CD4-positive, alpha-beta T cell treated with Interleukin-17A for 1 hour (primary cell): ENCODE data around the gene TBC1D28.
"Not testable (repeated sequence)": the region's sequence is repeated elsewhere in the genome, so short reads cannot be mapped to it uniquely, and the experiment has no call there.

Experiments
- DNase-seq: peaks from one replicate; pipeline ENCODE4 v3.0.0-alpha.2; 2020

The TBC1D28 gene

DNA sequence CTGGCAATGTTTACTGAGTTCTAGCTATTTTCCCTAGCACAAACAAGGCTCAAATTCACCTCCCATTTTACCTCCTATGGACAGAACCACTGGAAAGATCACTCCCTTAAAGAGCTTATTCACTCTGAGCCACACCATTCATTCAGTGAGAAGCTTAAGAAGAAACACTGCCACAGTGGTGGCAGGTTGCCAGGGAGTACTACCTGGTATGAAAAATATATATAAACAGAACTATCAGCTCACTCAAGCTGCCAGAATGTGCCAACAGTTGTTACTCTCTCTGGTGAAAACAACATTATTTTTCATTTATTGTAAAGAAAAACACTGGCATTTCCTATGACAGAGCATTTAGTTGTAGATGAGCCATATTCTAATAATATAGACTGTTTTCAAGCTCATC, 31.2 kb downstream of the TBC1D28 start:
- not testable (repeated sequence) for DNase-seq

DNA sequence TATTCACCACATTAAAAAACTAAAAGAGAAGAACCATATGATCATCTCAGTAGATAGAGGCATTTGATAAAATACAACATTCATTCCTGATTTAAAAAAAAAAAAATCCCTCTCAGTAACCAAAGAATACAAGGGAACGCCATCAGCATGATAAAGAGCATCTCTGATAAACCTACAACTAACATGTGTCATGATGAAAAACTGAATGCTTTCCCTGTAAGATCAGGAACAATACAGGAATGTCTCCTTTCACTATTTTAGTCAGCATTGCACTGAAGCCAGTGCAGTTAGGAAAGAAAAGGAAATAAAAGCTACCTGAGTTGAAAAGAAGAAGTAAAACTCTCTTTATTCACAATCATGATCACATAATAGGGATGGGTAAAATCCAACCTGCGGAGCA, 51.1 kb downstream of the TBC1D28 start:
- not testable (repeated sequence) for DNase-seq
